MCF 10A (cell line): ENCODE results near the gene NFIX. TPM values are rescaled to one million over a fixed set of nuclear protein-coding genes. Genes with fewer than 3 reads are reported as not detected.

Source experiments
- BruUV-seq: library from RNA; stranded (reverse); fragments of 400-500 nt; replicated peaks from 2 replicates; lab custom pipeline; 2021; lab: Mats Ljungman, UMichigan
- CTCF ChIA-PET: fragments of 300-600 bp; sonication (Branson Sonifier 250); formaldehyde crosslinking; extraction: SDS; loops from one replicate; lab custom pipeline; 2021; ENCODE audit warnings: antibody characterized with exemption, inconsistent platforms; lab: Yijun Ruan, JAX
- POLR2A ChIA-PET: fragments of 300-600, 350-650 bp; sonication (Branson Sonifier 250); formaldehyde crosslinking; extraction: SDS; loops from one replicate; lab custom pipeline; 2020; ENCODE audit warnings: antibody characterized with exemption, inconsistent platforms; lab: Yijun Ruan, JAX
- DNase-seq: peaks from one replicate; pipeline ENCODE4 v3.0.0-alpha.2; 2018; ENCODE audit not compliant: unreplicated experiment
- H3K27ac Mint-ChIP-seq: one replicate; pipeline ENCODE4 v1.8.0; 2022; ENCODE audit warnings: mild to moderate bottlenecking, low read depth, mixed read lengths; ENCODE audit not compliant: unreplicated experiment
- H3K27me3 Mint-ChIP-seq: one replicate; pipeline ENCODE4 v1.8.0; 2022; ENCODE audit warnings: mixed read lengths; ENCODE audit not compliant: insufficient read depth, unreplicated experiment
- H3K36me3 Mint-ChIP-seq: one replicate; pipeline ENCODE4 v1.8.0; 2022; ENCODE audit warnings: mild to moderate bottlenecking, moderate library complexity, mixed read lengths; ENCODE audit not compliant: insufficient read depth, unreplicated experiment
- H3K4me1 Mint-ChIP-seq: one replicate; pipeline ENCODE4 v1.8.0; 2022; ENCODE audit warnings: mixed read lengths; ENCODE audit not compliant: insufficient read depth, unreplicated experiment
- H3K4me3 Mint-ChIP-seq: one replicate; pipeline ENCODE4 v1.8.0; 2022; ENCODE audit warnings: mild to moderate bottlenecking, moderate library complexity, mixed read lengths; ENCODE audit not compliant: unreplicated experiment
- H3K9me3 Mint-ChIP-seq: one replicate; pipeline ENCODE4 v1.8.0; 2022; ENCODE audit warnings: mixed read lengths; ENCODE audit not compliant: unreplicated experiment
- CTCF ChIP-seq: fragments of 200-600 bp; IDR thresholded peaks from one replicate; pipeline ENCODE4 v1.8.0; 2022; ENCODE audit warnings: antibody characterized with exemption, mild to moderate bottlenecking; ENCODE audit not compliant: unreplicated experiment
- intact Hi-C: fragments of 100-400 bp; cut with micrococcal nuclease; formaldehyde crosslinking; loops from 2 replicates; pipeline ENCODE4 v1.14.1; 2022
- total RNA-seq: library from RNA; stranded (reverse); gene quantifications from 2 replicates; pipeline ENCODE4 v1.2.3, GENCODE V29; 2022

Gene NFIX
- total RNA-seq, 1 experiment from 2014 or later: 27.2 TPM

- no TSS peak for BruUV-seq
- ChIA-PET POLR2A (interaction anchor here (0.6 to 1.8 kb wide), 3 partner anchors 10 to 28 kb away, joined by 4 to 7 read pairs (median 7); no protein-coding TSS in a partner anchor), CTCF (interaction anchor here (0.6 to 3.3 kb wide), 5 partner anchors 13 to 57 kb away, joined by 3 to 16 read pairs (median 3); no protein-coding TSS in a partner anchor)
- Mint-ChIP-seq H3K27me3 (no peaks in the 10 kb centered on the region), H3K4me3 (no peak overlapping the region), H3K4me1 (no peaks in the 10 kb centered on the region), H3K9me3 (no peaks in the 10 kb centered on the region), H3K36me3 (peaks cover 11% of the 10 kb centered on the region), H3K27ac (no peak overlapping the region)
- DNase-seq: no peak
- intact Hi-C loops: no loop called here
- TF ChIP-seq CTCF: no peak
Observed at GRCh38 chr19:13004273-13004672, 9.0 kb downstream of the NFIX start.

GRCh38 chr19:13005253-13005652 lies 10.0 kb downstream of the NFIX start:
- Mint-ChIP-seq H3K9me3 (no peaks in the 10 kb centered on the region), H3K4me1 (no peaks in the 10 kb centered on the region), H3K4me3 (no peak overlapping the region), H3K36me3 (peaks cover 11% of the 10 kb centered on the region), H3K27ac (peak overlapping the region; percentile 12), H3K27me3 (no peaks in the 10 kb centered on the region)
- no TSS peak for BruUV-seq
- POLR2A ChIA-PET: interaction anchor here (0.6 to 1.8 kb wide), 3 partner anchors 9 to 16 kb away, joined by 3 to 7 read pairs (median 7); no protein-coding TSS in a partner anchor
- CTCF ChIA-PET: interaction anchor here (0.6 to 3.3 kb wide), 6 partner anchors 10 to 197 kb away, joined by 3 to 16 read pairs (median 3); no protein-coding TSS in a partner anchor
- TF ChIP-seq CTCF: no peak
- DNase-seq: no peak
- intact Hi-C loops: no loop called here

- DNase-seq: no peak
- no peak overlapping the region for H3K27ac Mint-ChIP-seq
- no peaks in the 10 kb centered on the region for H3K9me3 Mint-ChIP-seq
- no TSS peak for BruUV-seq
- TF ChIP-seq CTCF: no peak
- H3K36me3 Mint-ChIP-seq: peaks cover 11% of the 10 kb centered on the region
- H3K4me1 Mint-ChIP-seq: no peaks in the 10 kb centered on the region
- intact Hi-C loops: no loop called here
- ChIA-PET CTCF (interaction anchor here (0.7 to 3.3 kb wide), 9 partner anchors 12 to 73 kb away, joined by 3 to 16 read pairs (median 3); no protein-coding TSS in a partner anchor), POLR2A (interaction anchor here (1.6 to 1.8 kb wide), 2 partner anchors 8 to 15 kb away, joined by 7 read pairs; no protein-coding TSS in a partner anchor)
- no peaks in the 10 kb centered on the region for H3K27me3 Mint-ChIP-seq
- H3K4me3 Mint-ChIP-seq: no peak overlapping the region
Observed at GRCh38 chr19:13005861-13006370, 10.6 kb downstream of the NFIX start.

- no peaks in the 10 kb centered on the region for H3K9me3 Mint-ChIP-seq
- intact Hi-C loops: no loop called here
- CTCF ChIA-PET: interaction anchor here (0.7 to 3.3 kb wide), 7 partner anchors 11 to 72 kb away, joined by 3 to 16 read pairs (median 3); no protein-coding TSS in a partner anchor
Observed at GRCh38 chr19:13006431-13007281, 11.4 kb downstream of the NFIX start.

More at GRCh38 chr19:13006431-13007281, 11.4 kb downstream of the NFIX start:
- no peak overlapping the region for H3K4me3 Mint-ChIP-seq
- no peaks in the 10 kb centered on the region for H3K27me3 Mint-ChIP-seq
- DNase-seq: no peak
- no peak for TF ChIP-seq CTCF
- H3K27ac Mint-ChIP-seq: no peak overlapping the region
- BruUV-seq: no TSS peak
- POLR2A ChIA-PET: interaction anchor here (0.7 kb wide), 1 partner anchor 49 kb away, joined by 3 read pairs; no protein-coding TSS in a partner anchor
- peaks cover 11% of the 10 kb centered on the region for H3K36me3 Mint-ChIP-seq
- H3K4me1 Mint-ChIP-seq: no peaks in the 10 kb centered on the region
